ENCODE data around the gene SLC22A8. TPM values are rescaled to one million over a fixed set of nuclear protein-coding genes. Genes with fewer than 3 reads are reported as not detected.
"Not testable (repeated sequence)": the region's sequence is repeated elsewhere in the genome, so short reads cannot be mapped to it uniquely, and the experiment has no call there.

The SLC22A8 gene, protein sequence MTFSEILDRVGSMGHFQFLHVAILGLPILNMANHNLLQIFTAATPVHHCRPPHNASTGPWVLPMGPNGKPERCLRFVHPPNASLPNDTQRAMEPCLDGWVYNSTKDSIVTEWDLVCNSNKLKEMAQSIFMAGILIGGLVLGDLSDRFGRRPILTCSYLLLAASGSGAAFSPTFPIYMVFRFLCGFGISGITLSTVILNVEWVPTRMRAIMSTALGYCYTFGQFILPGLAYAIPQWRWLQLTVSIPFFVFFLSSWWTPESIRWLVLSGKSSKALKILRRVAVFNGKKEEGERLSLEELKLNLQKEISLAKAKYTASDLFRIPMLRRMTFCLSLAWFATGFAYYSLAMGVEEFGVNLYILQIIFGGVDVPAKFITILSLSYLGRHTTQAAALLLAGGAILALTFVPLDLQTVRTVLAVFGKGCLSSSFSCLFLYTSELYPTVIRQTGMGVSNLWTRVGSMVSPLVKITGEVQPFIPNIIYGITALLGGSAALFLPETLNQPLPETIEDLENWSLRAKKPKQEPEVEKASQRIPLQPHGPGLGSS
- total RNA-seq = not detected

DNA sequence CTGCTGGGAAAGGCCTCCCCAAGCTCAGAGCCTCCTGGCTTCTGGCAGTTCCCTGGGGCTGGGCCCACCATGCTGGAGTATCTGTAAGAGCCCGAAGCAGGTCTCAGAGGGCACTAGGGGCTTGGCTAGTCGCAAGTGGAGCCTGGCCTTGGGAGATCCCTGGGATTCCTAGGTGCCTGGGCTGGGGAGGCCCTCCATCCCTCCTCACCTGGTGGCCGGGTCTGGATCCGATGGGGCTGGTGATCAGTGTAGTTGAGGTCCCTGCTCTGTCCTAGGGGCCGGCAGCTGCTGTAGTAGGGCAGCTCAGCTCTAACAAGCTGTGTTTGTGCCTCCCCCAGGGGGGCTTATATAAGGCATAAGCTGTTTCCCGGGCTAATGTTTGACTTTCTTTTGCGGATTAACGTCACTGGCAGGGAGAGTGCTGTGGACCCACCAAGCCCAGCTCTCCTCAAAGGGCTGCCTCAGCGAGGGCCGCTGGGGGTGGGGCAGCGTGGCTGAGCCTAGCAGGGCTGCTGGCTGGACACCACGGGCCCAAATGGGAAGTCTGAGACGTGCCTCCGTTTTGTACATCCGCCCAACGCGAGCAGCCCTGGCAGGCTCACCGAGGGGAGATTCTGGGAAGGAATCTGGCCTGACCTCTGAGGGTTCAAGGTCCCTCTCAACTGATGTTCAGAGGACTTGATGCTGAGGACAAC is at the start of gene SLC22A8:
Gene SLC22A8, minus strand, starts transcription at position 321 of the 695 bp plus-strand sequence. CDS start 883 bp downstream, outside the sequence.
- H3K4me3 ChIP-seq (ENCODE audit: low read depth, poor library complexity, severe bottlenecking) = no peak within 1 kb of the TSS
- DNase-seq (ENCODE audit: low spot score in 2 of 2) = peak in 1 of 2 donors; percentile 73
- intact Hi-C loops (cut with DNase I; ENCODE audit: low total_unique reads) = no loop called here
- TF ChIP-seq POLR2A (IDR thresholded peaks at IDR 0.05) = no peak
- no peak for TF ChIP-seq CTCF (IDR thresholded peaks at IDR 0.05)
- WGBS, 2 donors = 67 to 75% methylated on average over 15 to 16 of the region's 18 CpGs

GRCh38 chr11:63046203-63046602 is 30.6 kb upstream of the SLC22A8 start:
- H3K4me3 ChIP-seq (ENCODE audit: low read depth, poor library complexity, severe bottlenecking); intact Hi-C loops (cut with DNase I; ENCODE audit: low total_unique reads); DNase-seq (ENCODE audit: low spot score in 2 of 2): not testable (repeated sequence)
- 71 to 73% methylated on average over 1 of the region's 1 CpG for WGBS, 2 donors

DNA sequence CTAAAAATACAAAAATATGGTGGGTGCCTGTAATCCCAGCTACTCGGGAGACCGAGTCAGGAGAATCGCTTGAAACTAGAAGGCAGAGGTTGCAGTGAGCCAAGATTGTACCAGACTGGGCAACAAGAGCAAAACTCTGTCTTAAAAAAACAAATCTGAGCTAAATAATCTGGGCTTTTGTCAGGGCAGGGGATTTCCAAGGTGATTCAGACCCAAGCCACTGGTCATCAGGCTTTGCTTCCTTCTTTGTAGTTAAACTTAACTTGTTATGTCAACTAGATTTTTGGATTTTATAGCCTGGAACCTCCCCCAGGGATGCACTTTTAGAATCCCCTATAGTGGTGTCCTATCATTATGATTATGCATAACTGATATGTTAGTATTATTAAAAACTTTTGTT is 27.0 kb upstream of the SLC22A8 start:
- DNase-seq (ENCODE audit: low spot score in 2 of 2) = no peak
- H3K4me3 ChIP-seq (ENCODE audit: low read depth, poor library complexity, severe bottlenecking) = no peak overlapping the region
- intact Hi-C loops (cut with DNase I; ENCODE audit: low total_unique reads) = no loop called here
- TF ChIP-seq POLR2A (IDR thresholded peaks at IDR 0.05) (no peak), CTCF (IDR thresholded peaks at IDR 0.05) (no peak)
- 94 to 95% methylated on average over 3 of the region's 3 CpGs for WGBS, 2 donors

DNA sequence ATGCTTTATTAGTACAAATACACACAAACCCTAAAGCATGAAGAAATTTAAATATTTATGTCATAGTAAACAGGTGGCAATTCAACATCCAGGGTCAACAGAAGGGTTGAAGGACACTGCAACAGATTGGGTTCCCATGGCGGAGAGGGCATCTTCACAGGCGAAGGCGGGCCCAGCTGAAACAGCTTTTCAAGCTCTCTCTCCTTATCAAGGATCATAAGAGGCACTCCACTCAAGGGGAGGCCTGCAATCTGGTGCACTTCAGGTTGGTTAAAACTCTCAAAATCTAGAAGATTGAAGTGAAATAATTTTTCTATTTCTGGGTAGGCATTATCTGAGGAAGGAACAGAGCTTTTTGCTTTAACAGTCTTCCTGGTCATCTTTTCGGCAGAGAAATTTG is 16.8 kb upstream of the SLC22A8 start:
- 94 to 97% methylated on average over 4 of the region's 4 CpGs for WGBS, 2 donors
- TF ChIP-seq CTCF (IDR thresholded peaks at IDR 0.05) (no peak), POLR2A (IDR thresholded peaks at IDR 0.05) (no peak)
- intact Hi-C loops (cut with DNase I; ENCODE audit: low total_unique reads) = no loop called here
- H3K4me3 ChIP-seq (ENCODE audit: low read depth, poor library complexity, severe bottlenecking) = no peak overlapping the region
- DNase-seq (ENCODE audit: low spot score in 2 of 2) = no peak

GRCh38 chr11:63023841-63024648 is 8.4 kb upstream of the SLC22A8 start:
- DNase-seq (ENCODE audit: low spot score in 2 of 2) = peak; percentile 89 to 98
- intact Hi-C loops (cut with DNase I; ENCODE audit: low total_unique reads) = loop anchor here (2.0 kb wide), 1 partner anchor 117 kb away; no protein-coding TSS in a partner anchor

More at GRCh38 chr11:63023841-63024648, 8.4 kb upstream of the SLC22A8 start:
- no peak overlapping the region for H3K4me3 ChIP-seq (ENCODE audit: low read depth, poor library complexity, severe bottlenecking)
- peak; percentile 48 to 99 (median 85) for TF ChIP-seq CTCF (IDR thresholded peaks at IDR 0.05)
- no peak for TF ChIP-seq POLR2A (IDR thresholded peaks at IDR 0.05)
- 11 to 15% methylated on average over 19 of the region's 19 CpGs for WGBS, 2 donors

Data from lower leg skin (tissue), 4 donors.